Natural killer cell (primary cell): ENCODE measurements around the gene CFAP57. TPM values are rescaled to one million over a fixed set of nuclear protein-coding genes. Genes with fewer than 3 reads are reported as not detected.

Experiments used
- ATAC-seq, 3 donors: fragments of 150-1000 bp in 2 of 3; fragments of 200-7000 bp in 1 of 3; cut with Tn5 transposase; 1 replicate in 1 of 3; 2 replicates in 2 of 3; pipeline ENCODE4 v1.10.0; 2021; ENCODE audit warnings: mild to moderate bottlenecking in 2 of 3, moderate library complexity in 2 of 3
- DNase-seq, 2 donors: peaks; one replicate each; pipeline versions ENCODE4 v3.0.0 to v3.0.0-alpha.2; 2013 to 2021; ENCODE audit warnings: mixed read lengths in 1 of 2
- H3K27ac ChIP-seq: one replicate; pipeline ENCODE4 v1.5.1; 2013; ENCODE audit warnings: mild to moderate bottlenecking, low read length
- H3K27me3 ChIP-seq: one replicate; pipeline ENCODE4 v1.6.1; 2013; ENCODE audit warnings: low read length; ENCODE audit not compliant: control insufficient read depth, insufficient read depth
- H3K36me3 ChIP-seq: one replicate; pipeline ENCODE4 v1.6.1; 2013; ENCODE audit warnings: low read length; ENCODE audit not compliant: control insufficient read depth, insufficient read depth
- H3K4me1 ChIP-seq: one replicate; pipeline ENCODE4 v1.6.1; 2013; ENCODE audit warnings: low read length; ENCODE audit not compliant: control insufficient read depth, insufficient read depth
- H3K4me3 ChIP-seq: one replicate; pipeline ENCODE4 v1.5.1; 2013; ENCODE audit warnings: low read length
- H3K9me3 ChIP-seq: one replicate; pipeline ENCODE4 v1.6.1; 2013; ENCODE audit warnings: low read length; ENCODE audit not compliant: control insufficient read depth, insufficient read depth
- H3K27ac Mint-ChIP-seq, 2 donors: one replicate each; pipeline ENCODE4 v1.8.0; 2022; ENCODE audit warnings: mild to moderate bottlenecking in 2 of 2, mixed read lengths in 2 of 2, moderate library complexity in 1 of 2
- H3K27me3 Mint-ChIP-seq, 2 donors: one replicate each; pipeline ENCODE4 v1.8.0; 2022; ENCODE audit warnings: low read depth in 2 of 2, mixed read lengths in 2 of 2
- H3K36me3 Mint-ChIP-seq: one replicate; pipeline ENCODE4 v1.8.0; 2022; ENCODE audit warnings: mixed read lengths
- H3K4me1 Mint-ChIP-seq, 2 donors: one replicate each; pipeline ENCODE4 v1.8.0; 2022; ENCODE audit warnings: mixed read lengths in 2 of 2
- H3K4me3 Mint-ChIP-seq: one replicate; pipeline ENCODE4 v1.8.0; 2022; ENCODE audit warnings: mild to moderate bottlenecking, moderate library complexity, mixed read lengths
- H3K9me3 Mint-ChIP-seq, 2 donors: one replicate each; pipeline ENCODE4 v1.8.0; 2022; ENCODE audit warnings: mixed read lengths in 2 of 2
- WGBS: methylation state at CpG from one replicate; pipeline ENCODE4 v1.1.7; 2013; ENCODE audit warnings: missing lambda C conversion rate; ENCODE audit not compliant: insufficient coverage; 5-methylcytosine and 5-hydroxymethylcytosine counted together
- intact Hi-C: fragments of 100-400 bp; cut with micrococcal nuclease; formaldehyde crosslinking; loops from one replicate; pipeline ENCODE4 v1.14.2; 2022
- total RNA-seq, 4 donors: library from RNA; stranded (reverse); fragments of 120-200 nt in 1 of 4; gene quantifications; one replicate each; pipeline versions ENCODE4 v1.2.3 to v1.2.4, GENCODE V29; 2013 to 2022
- TF ChIP-seq, protein P1 (sequence below): fragments of 200-600 bp; IDR thresholded peaks from one replicate; pipeline ENCODE4 v1.8.0; 2022; ENCODE audit warnings: antibody characterized with exemption

Gene CFAP57
- total RNA-seq, 3 donors from 2014 or later (not counting 1 experiment from before 2014, with no cell fraction given), result 0.19 TPM; not detected in 2

GRCh38 chr1:43298055-43298454 lies 125.9 kb downstream of the CFAP57 start:
- no peaks in the 10 kb centered on the region for H3K36me3 Mint-ChIP-seq
- intact Hi-C loops, result no loop called here
- TF ChIP-seq, protein P1, sequence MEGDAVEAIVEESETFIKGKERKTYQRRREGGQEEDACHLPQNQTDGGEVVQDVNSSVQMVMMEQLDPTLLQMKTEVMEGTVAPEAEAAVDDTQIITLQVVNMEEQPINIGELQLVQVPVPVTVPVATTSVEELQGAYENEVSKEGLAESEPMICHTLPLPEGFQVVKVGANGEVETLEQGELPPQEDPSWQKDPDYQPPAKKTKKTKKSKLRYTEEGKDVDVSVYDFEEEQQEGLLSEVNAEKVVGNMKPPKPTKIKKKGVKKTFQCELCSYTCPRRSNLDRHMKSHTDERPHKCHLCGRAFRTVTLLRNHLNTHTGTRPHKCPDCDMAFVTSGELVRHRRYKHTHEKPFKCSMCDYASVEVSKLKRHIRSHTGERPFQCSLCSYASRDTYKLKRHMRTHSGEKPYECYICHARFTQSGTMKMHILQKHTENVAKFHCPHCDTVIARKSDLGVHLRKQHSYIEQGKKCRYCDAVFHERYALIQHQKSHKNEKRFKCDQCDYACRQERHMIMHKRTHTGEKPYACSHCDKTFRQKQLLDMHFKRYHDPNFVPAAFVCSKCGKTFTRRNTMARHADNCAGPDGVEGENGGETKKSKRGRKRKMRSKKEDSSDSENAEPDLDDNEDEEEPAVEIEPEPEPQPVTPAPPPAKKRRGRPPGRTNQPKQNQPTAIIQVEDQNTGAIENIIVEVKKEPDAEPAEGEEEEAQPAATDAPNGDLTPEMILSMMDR, result no peak
- no peak overlapping the region for H3K27ac ChIP-seq
- H3K27me3 Mint-ChIP-seq, result no peaks in the 10 kb centered on the region
- H3K36me3 ChIP-seq, result no peaks in the 10 kb centered on the region
- peaks cover 9% of the 10 kb centered on the region for H3K4me1 ChIP-seq
- no peak for ATAC-seq
- no peaks in the 10 kb centered on the region for H3K9me3 Mint-ChIP-seq
- no peak overlapping the region for H3K4me3 ChIP-seq
- H3K27ac Mint-ChIP-seq, result no peak overlapping the region
- 83% methylated on average over 1 of the region's 1 CpG for WGBS
- peaks cover 6 to 9% of the 10 kb centered on the region in 2 donors for H3K4me1 Mint-ChIP-seq
- H3K27me3 ChIP-seq, result no peaks in the 10 kb centered on the region
- no peak overlapping the region for H3K4me3 Mint-ChIP-seq
- DNase-seq, result no peak
- no peaks in the 10 kb centered on the region for H3K9me3 ChIP-seq

DNA sequence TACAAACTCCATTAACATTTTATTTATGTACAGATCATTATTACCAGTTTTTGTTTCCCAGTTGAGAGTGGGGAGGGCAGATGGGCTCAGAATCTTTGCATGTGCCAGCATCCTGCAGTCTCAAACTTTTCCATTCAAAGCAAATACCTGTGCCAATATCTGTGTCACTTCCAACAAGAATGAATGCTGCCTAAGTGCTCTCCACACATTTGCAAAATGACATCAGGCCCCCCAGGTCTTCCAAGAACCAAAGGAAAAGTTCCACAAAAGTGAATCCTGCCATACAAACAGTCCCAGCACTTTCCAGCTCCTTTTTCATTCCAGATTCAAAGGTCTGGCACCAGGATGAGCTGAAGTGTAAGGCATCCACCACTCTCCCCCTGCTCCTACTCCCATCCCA lies 127.0 kb downstream of the CFAP57 start:
- no peaks in the 10 kb centered on the region for H3K36me3 ChIP-seq
- H3K27me3 ChIP-seq, result no peaks in the 10 kb centered on the region
- Mint-ChIP-seq H3K36me3 (no peaks in the 10 kb centered on the region), H3K27me3 (no peaks in the 10 kb centered on the region), H3K27ac (no peak overlapping the region), H3K9me3 (no peaks in the 10 kb centered on the region), H3K4me3 (no peak overlapping the region), H3K4me1 (peaks cover 6 to 13% of the 10 kb centered on the region in 2 donors)
- H3K9me3 ChIP-seq, result no peaks in the 10 kb centered on the region
- intact Hi-C loops, result no loop called here
- H3K27ac ChIP-seq, result no peak overlapping the region
- TF ChIP-seq, protein P1, result no peak
- H3K4me1 ChIP-seq, result peaks cover 9% of the 10 kb centered on the region
- ATAC-seq, result no peak
- no peak overlapping the region for H3K4me3 ChIP-seq
- no peak for DNase-seq

GRCh38 chr1:43300378-43301094 lies 128.4 kb downstream of the CFAP57 start, which contains the start of gene TIE1:
Gene TIE1, plus strand, starts transcription at chr1:43300982. Its CDS starts 90 bp downstream, at chr1:43301072.
- intact Hi-C loops, result no loop called here
- no peak for DNase-seq
- TF ChIP-seq, protein P1, result no peak
- Mint-ChIP-seq H3K4me3 (peak within 1 kb of the TSS; percentile 53), H3K27me3 (no peaks in the 10 kb centered on the region), H3K36me3 (no peaks in the 10 kb centered on the region), H3K9me3 (no peaks in the 10 kb centered on the region), H3K4me1 (peaks cover 6 to 17% of the 10 kb centered on the region in 2 donors), H3K27ac (peak within 1 kb of the TSS; percentile 31 to 50)
- H3K27me3 ChIP-seq, result no peaks in the 10 kb centered on the region
- peaks cover 9% of the 10 kb centered on the region for H3K4me1 ChIP-seq
- no peaks in the 10 kb centered on the region for H3K9me3 ChIP-seq
- WGBS, result 48% methylated on average over 7 of the region's 10 CpGs
- peak in 1 of 3 donors; percentile 39 for ATAC-seq
- no peaks in the 10 kb centered on the region for H3K36me3 ChIP-seq
- no peak within 1 kb of the TSS for H3K4me3 ChIP-seq
- no peak within 1 kb of the TSS for H3K27ac ChIP-seq

GRCh38 chr1:43302201-43302600 lies 130.1 kb downstream of the CFAP57 start:
- Mint-ChIP-seq H3K4me3 (no peak overlapping the region), H3K4me1 (peaks cover 6 to 17% of the 10 kb centered on the region in 2 donors), H3K36me3 (no peaks in the 10 kb centered on the region), H3K27ac (peak overlapping the region in 1 of 2 donors; percentile 1), H3K9me3 (no peaks in the 10 kb centered on the region), H3K27me3 (no peaks in the 10 kb centered on the region)
- peaks cover 9% of the 10 kb centered on the region for H3K4me1 ChIP-seq
- no peaks in the 10 kb centered on the region for H3K36me3 ChIP-seq
- intact Hi-C loops, result no loop called here
- no peak overlapping the region for H3K27ac ChIP-seq
- no peak for DNase-seq
- no peaks in the 10 kb centered on the region for H3K9me3 ChIP-seq
- TF ChIP-seq, protein P1, result no peak
- 89% methylated on average over 1 of the region's 1 CpG for WGBS
- ATAC-seq, result no peak
- no peak overlapping the region for H3K4me3 ChIP-seq
- H3K27me3 ChIP-seq, result no peaks in the 10 kb centered on the region
